ENCODE results near the gene ZGLP1. TPM values are rescaled to one million over a fixed set of nuclear protein-coding genes. Genes with fewer than 3 reads are reported as not detected.

The ZGLP1 gene
- total and polyA plus RNA-seq, 2 donors (not counting 1 experiment from before 2014, with no cell fraction given), result 6.4 to 8.0 TPM

DNA sequence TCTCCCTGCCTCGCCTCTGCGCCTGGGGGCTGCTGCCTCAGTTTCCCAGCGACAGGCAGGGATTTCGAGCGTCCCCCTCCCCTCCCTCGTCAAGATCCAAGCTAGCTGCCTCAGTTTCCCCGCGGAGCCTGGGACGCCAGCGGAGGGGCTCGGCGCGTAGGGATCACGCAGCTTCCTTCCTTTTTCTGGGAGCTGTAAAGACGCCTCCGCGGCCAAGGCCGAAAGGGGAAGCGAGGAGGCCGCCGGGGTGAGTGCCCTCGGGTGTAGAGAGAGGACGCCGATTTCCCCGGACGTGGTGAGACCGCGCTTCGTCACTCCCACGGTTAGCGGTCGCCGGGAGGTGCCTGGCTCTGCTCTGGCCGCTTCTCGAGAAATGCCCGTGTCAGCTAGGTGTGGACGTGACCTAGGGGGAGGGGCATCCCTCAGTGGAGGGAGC lies 39.4 kb downstream of the ZGLP1 start:
- DNase-seq, result peak; percentile 93
- Histone ChIP-seq H2AFZ (ENCODE audit: insufficient read depth, low read depth, low read length, poor library complexity, severe bottlenecking) (peak overlapping the region; percentile 12), H3K4me1 (ENCODE audit: control insufficient read depth in 2 of 2, insufficient read depth in 2 of 2, low read length in 2 of 2) (peaks cover 13 to 35% of the 10 kb centered on the region in 2 donors), H4K20me1 (ENCODE audit: control insufficient read depth, insufficient read depth, low read length, poor library complexity, severe bottlenecking) (no peaks in the 10 kb centered on the region), H3K4me2 (replicated peaks; ENCODE audit: low read depth, low read length, poor library complexity, severe bottlenecking) (peak overlapping the region; percentile 84), H3K27ac (ENCODE audit: low read length in 2 of 2) (peak overlapping the region; percentile 90 to 97), H3K79me2 (ENCODE audit: control insufficient read depth, insufficient read depth, low read length) (peaks cover 3% of the 10 kb centered on the region), H3K27me3 (replicated peaks in 1 of 4; ENCODE audit: control extremely low read depth in 1 of 4, control insufficient read depth in 3 of 4, insufficient read depth in 4 of 4, low read length in 3 of 4) (no peaks in the 10 kb centered on the region), H3K4me3 (ENCODE audit: control extremely low read depth in 1 of 5, extremely low read depth in 1 of 5, insufficient read depth in 1 of 5, low read depth in 2 of 5, low read length in 4 of 5) (peak overlapping the region; percentile 41 to 72 (median 56)), H3K9me3 (ENCODE audit: control extremely low read depth in 1 of 3, control insufficient read depth in 2 of 3, insufficient read depth in 1 of 3, low read length in 2 of 3) (no peaks in the 10 kb centered on the region), H3K36me3 (replicated peaks in 1 of 2; ENCODE audit: control extremely low read depth in 1 of 2, control insufficient read depth in 1 of 2, extremely low read depth in 1 of 2, insufficient read depth in 2 of 2, low read length in 1 of 2) (peaks cover 0 to 3% of the 10 kb centered on the region in 2 experiments), H3K9ac (ENCODE audit: low read length) (peak overlapping the region; percentile 74)
- peak; percentile 64 for ATAC-seq (ENCODE audit: low read depth)
- intact Hi-C loops (cut with micrococcal nuclease), result loop anchor here (1.0 to 2.0 kb wide), 6 partner anchors 17 to 111 kb away; partner anchors contain the start of genes FDX2, ICAM4, RAVER1 and TYK2
- Mint-ChIP-seq H3K4me1 (peaks cover 35% of the 10 kb centered on the region), H3K27ac (peak overlapping the region; percentile 94), H3K4me3 (peak overlapping the region; percentile 88), H3K27me3 (no peaks in the 10 kb centered on the region), H3K9me3 (ENCODE audit: insufficient read depth) (no peaks in the 10 kb centered on the region)
- ChIA-PET POLR2A (interaction anchor here (0.6 to 3.5 kb wide), 12 partner anchors 10 to 374 kb away, joined by 3 to 32 read pairs (median 4); partner anchors contain the start of genes ICAM4, ICAM5, RAVER1 and TYK2), CTCF (interaction anchor here (0.7 to 9.2 kb wide), 25 partner anchors 10 to 372 kb away, joined by 3 to 570 read pairs (median 6); partner anchors contain the start of genes CDC37, ICAM4, ICAM5 and KRI1)
- TF ChIP-seq, protein P1, sequence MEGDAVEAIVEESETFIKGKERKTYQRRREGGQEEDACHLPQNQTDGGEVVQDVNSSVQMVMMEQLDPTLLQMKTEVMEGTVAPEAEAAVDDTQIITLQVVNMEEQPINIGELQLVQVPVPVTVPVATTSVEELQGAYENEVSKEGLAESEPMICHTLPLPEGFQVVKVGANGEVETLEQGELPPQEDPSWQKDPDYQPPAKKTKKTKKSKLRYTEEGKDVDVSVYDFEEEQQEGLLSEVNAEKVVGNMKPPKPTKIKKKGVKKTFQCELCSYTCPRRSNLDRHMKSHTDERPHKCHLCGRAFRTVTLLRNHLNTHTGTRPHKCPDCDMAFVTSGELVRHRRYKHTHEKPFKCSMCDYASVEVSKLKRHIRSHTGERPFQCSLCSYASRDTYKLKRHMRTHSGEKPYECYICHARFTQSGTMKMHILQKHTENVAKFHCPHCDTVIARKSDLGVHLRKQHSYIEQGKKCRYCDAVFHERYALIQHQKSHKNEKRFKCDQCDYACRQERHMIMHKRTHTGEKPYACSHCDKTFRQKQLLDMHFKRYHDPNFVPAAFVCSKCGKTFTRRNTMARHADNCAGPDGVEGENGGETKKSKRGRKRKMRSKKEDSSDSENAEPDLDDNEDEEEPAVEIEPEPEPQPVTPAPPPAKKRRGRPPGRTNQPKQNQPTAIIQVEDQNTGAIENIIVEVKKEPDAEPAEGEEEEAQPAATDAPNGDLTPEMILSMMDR (IDR thresholded peaks at IDR 0.05), result no peak
- TF ChIP-seq EZH2 (IDR thresholded peaks at IDR 0.05; ENCODE audit: borderline replicate concordance, insufficient read depth, low read depth, low read length, poor library complexity, severe bottlenecking), result no peak
- 1% methylated on average over 33 of the region's 37 CpGs for WGBS (ENCODE audit: insufficient coverage)

Data from B cell (primary cell).